GM23338 (cell line): Measurements from ENCODE around the gene TSNAX. TPM values are rescaled to one million over a fixed set of nuclear protein-coding genes. Genes with fewer than 3 reads are reported as not detected.

Experiments used
- ATAC-seq: fragments of 200-7000 bp; cut with Tn5 transposase; 3 replicates; pipeline ENCODE4 v1.9.1; 2020
- DNase-seq: peaks from one replicate; pipeline ENCODE4 v3.0.0-alpha.2; 2015; ENCODE audit warnings: low spot score
- H2AFZ ChIP-seq: fragments of 200-600 bp; sonication (generic); 2 replicates; pipeline ENCODE4 v1.8.0; 2016; ENCODE audit warnings: antibody characterized with exemption, mild to moderate bottlenecking, moderate library complexity
- H3F3A ChIP-seq: fragments of 200-600 bp; sonication (generic); replicated peaks from 2 replicates; pipeline ENCODE4 v1.8.0; 2017; ENCODE audit warnings: antibody characterized with exemption, mixed run types, low read depth
- H3K27ac ChIP-seq: fragments of 200-600 bp; sonication (generic); 2 replicates; pipeline ENCODE4 v1.6.1; 2016; ENCODE audit warnings: low read depth
- H3K27me3 ChIP-seq: fragments of 200-600 bp; sonication (generic); 2 replicates; pipeline ENCODE4 v1.8.0; 2016; ENCODE audit warnings: mild to moderate bottlenecking, mixed run types, moderate library complexity; ENCODE audit not compliant: insufficient read depth
- H3K36me3 ChIP-seq: fragments of 200-600 bp; sonication (generic); 2 replicates; pipeline ENCODE4 v1.8.0; 2016; ENCODE audit warnings: mild to moderate bottlenecking; ENCODE audit not compliant: insufficient read depth
- H3K4me1 ChIP-seq: fragments of 200-600 bp; sonication (generic); 2 replicates; pipeline ENCODE4 v1.8.0; 2016; ENCODE audit warnings: mild to moderate bottlenecking, moderate library complexity; ENCODE audit not compliant: insufficient read depth
- H3K4me2 ChIP-seq: fragments of 200-600 bp; sonication (generic); 2 replicates; pipeline ENCODE4 v1.7.1; 2017; ENCODE audit warnings: mixed run types
- H3K4me3 ChIP-seq: fragments of 200-600 bp; sonication (generic); 2 replicates; pipeline ENCODE4 v1.6.1; 2016; ENCODE audit warnings: mixed run types
- H3K79me2 ChIP-seq: fragments of 200-600 bp; sonication (generic); replicated peaks from 2 replicates; pipeline ENCODE4 v1.8.0; 2017; ENCODE audit warnings: mild to moderate bottlenecking; ENCODE audit not compliant: insufficient read depth
- H3K9me2 ChIP-seq: fragments of 200-600 bp; sonication (generic); 2 replicates; pipeline ENCODE4 v1.8.0; 2017; ENCODE audit not compliant: insufficient read depth
- H4K20me1 ChIP-seq: fragments of 200-600 bp; sonication (generic); replicated peaks from 2 replicates; pipeline ENCODE4 v1.8.0; 2017; ENCODE audit warnings: mild to moderate bottlenecking; ENCODE audit not compliant: insufficient read depth
- H3K27ac Mint-ChIP-seq: 2 replicates; pipeline ENCODE4 v1.8.0; 2020; ENCODE audit warnings: inconsistent platforms, mild to moderate bottlenecking, moderate library complexity, mixed read lengths
- H3K27me3 Mint-ChIP-seq: 3 replicates; pipeline ENCODE4 v1.8.0; 2022; ENCODE audit warnings: low read depth, mild to moderate bottlenecking, moderate library complexity, mixed read lengths, inconsistent platforms; ENCODE audit not compliant: insufficient read depth, poor library complexity
- H3K36me3 Mint-ChIP-seq: 3 replicates; pipeline ENCODE4 v1.8.0; 2021; ENCODE audit warnings: low read depth, mild to moderate bottlenecking, inconsistent platforms, moderate library complexity, mixed read lengths
- H3K4me1 Mint-ChIP-seq: 3 replicates; pipeline ENCODE4 v1.8.0; 2020; ENCODE audit warnings: mild to moderate bottlenecking, inconsistent platforms, mixed read lengths
- H3K4me3 Mint-ChIP-seq: 3 replicates; pipeline ENCODE4 v1.8.0; 2021; ENCODE audit warnings: moderate library complexity, mild to moderate bottlenecking, inconsistent platforms, mixed read lengths
- H3K9me3 Mint-ChIP-seq: 3 replicates; pipeline ENCODE4 v1.8.0; 2020; ENCODE audit warnings: moderate library complexity, mild to moderate bottlenecking, inconsistent platforms, mixed read lengths
- CREB1 ChIP-seq: fragments of 250-450 bp; sonication (Bioruptor Pico); IDR thresholded peaks from 2 replicates; pipeline ENCODE4 v1.5.0; 2020; ENCODE audit warnings: low read depth, mild to moderate bottlenecking, moderate library complexity
- ETS1 ChIP-seq: IDR thresholded peaks from 2 replicates; pipeline ENCODE4 v1.6.1; 2016; ENCODE audit warnings: antibody characterized with exemption
- EZH2 ChIP-seq: fragments of 200-600 bp; sonication (generic); IDR thresholded peaks from one replicate; pipeline ENCODE4 v1.8.0; 2017; ENCODE audit warnings: antibody characterized with exemption, mild to moderate bottlenecking, low read depth; ENCODE audit not compliant: unreplicated experiment
- JUNB ChIP-seq: IDR thresholded peaks from one replicate; pipeline ENCODE4 v1.6.1; 2016; ENCODE audit warnings: antibody characterized with exemption; ENCODE audit not compliant: unreplicated experiment
- NANOG ChIP-seq: IDR thresholded peaks from 2 replicates; pipeline ENCODE4 v1.6.1; 2016; ENCODE audit warnings: antibody characterized with exemption, borderline replicate concordance
- POLR2AphosphoS5 ChIP-seq: IDR thresholded peaks from 2 replicates; pipeline ENCODE4 v1.6.1; 2016; ENCODE audit warnings: antibody characterized with exemption, low read depth
- REST ChIP-seq: IDR thresholded peaks from one replicate; pipeline ENCODE4 v1.6.1; 2018; ENCODE audit warnings: antibody characterized with exemption; ENCODE audit not compliant: unreplicated experiment
- ZNF114 ChIP-seq: fragments of 250-450 bp; sonication (Bioruptor Pico); IDR thresholded peaks from 2 replicates; pipeline ENCODE4 v1.5.0; 2020; ENCODE audit warnings: mild to moderate bottlenecking, moderate library complexity
- ZNF331 ChIP-seq: fragments of 250-450 bp; sonication (Bioruptor Pico); IDR thresholded peaks from 2 replicates; pipeline ENCODE4 v1.5.0; 2020; ENCODE audit warnings: low read depth, mild to moderate bottlenecking, moderate library complexity
- ZNF462 ChIP-seq: fragments of 250-450 bp; sonication (Bioruptor Pico); IDR thresholded peaks from 2 replicates; pipeline ENCODE4 v1.5.0; 2020; ENCODE audit warnings: mild to moderate bottlenecking, moderate library complexity
- polyA plus RNA-seq: library from polyadenylated mRNA; unstranded; fragments of >200 nt; fragmentation: Nextera tagmentation; extraction: Ambion mirVana; gene quantifications from 2 replicates; pipeline ENCODE4 v1.2.1, GENCODE V29; 2016
- total RNA-seq: library from RNA; depleted of rRNA; stranded (reverse); fragments of >200 nt; shearing (Covaris generic); gene quantifications from 2 replicates; pipeline ENCODE4 v1.2.3, GENCODE V29; 2014
- TF ChIP-seq, protein P1 (sequence below), 2 experiments: fragments of 200-600 bp in 1 of 2; sonication (generic) in 1 of 2; conservative IDR thresholded peaks; 2 replicates each; pipeline versions ENCODE4 v1.5.1 to v1.6.1; 2016 to 2017; ENCODE audit warnings: antibody characterized with exemption in 2 of 2, low read depth in 2 of 2, mild to moderate bottlenecking in 2 of 2, moderate library complexity in 1 of 2

The TSNAX gene
- total and polyA plus RNA-seq, 2 experiments from 2014 or later = 31.5 to 31.7 TPM

GRCh38 chr1:231600458-231600976, 72.0 kb downstream of the TSNAX start:
- no peaks in the 10 kb centered on the region for H3K36me3 ChIP-seq
- Mint-ChIP-seq H3K27me3 (peaks cover 3% of the 10 kb centered on the region), H3K4me1 (peaks cover 20% of the 10 kb centered on the region; the same call in 2 of the 3 replicates), H3K4me3 (no peak overlapping the region), H3K36me3 (no peaks in the 10 kb centered on the region), H3K9me3 (no peaks in the 10 kb centered on the region), H3K27ac (no peak overlapping the region)
- no peak overlapping the region for H3K27ac ChIP-seq
- H2AFZ ChIP-seq = 0 out of 2 replicates have a peak overlapping the region, but pooled peaks have one; percentile 10
- H3K4me3 ChIP-seq = no peak overlapping the region
- ATAC-seq (no peak), DNase-seq (no peak)
- no peaks in the 10 kb centered on the region for H3K27me3 ChIP-seq
- no peaks in the 10 kb centered on the region for H3F3A ChIP-seq
- no peak overlapping the region for H3K4me2 ChIP-seq
- H3K79me2 ChIP-seq = no peaks in the 10 kb centered on the region
- peaks cover 3% of the 10 kb centered on the region; the same call in 1 of the 2 replicates for H3K4me1 ChIP-seq
- no peaks in the 10 kb centered on the region for H3K9me2 ChIP-seq
- H4K20me1 ChIP-seq = no peaks in the 10 kb centered on the region
- no peak for TF ChIP-seq JUNB
- TF ChIP-seq ZNF114 (CRISPR knock-in tag) = no peak
- no peak for TF ChIP-seq REST
- TF ChIP-seq ZNF462 (CRISPR knock-in tag) = no peak
- TF ChIP-seq, protein P1, sequence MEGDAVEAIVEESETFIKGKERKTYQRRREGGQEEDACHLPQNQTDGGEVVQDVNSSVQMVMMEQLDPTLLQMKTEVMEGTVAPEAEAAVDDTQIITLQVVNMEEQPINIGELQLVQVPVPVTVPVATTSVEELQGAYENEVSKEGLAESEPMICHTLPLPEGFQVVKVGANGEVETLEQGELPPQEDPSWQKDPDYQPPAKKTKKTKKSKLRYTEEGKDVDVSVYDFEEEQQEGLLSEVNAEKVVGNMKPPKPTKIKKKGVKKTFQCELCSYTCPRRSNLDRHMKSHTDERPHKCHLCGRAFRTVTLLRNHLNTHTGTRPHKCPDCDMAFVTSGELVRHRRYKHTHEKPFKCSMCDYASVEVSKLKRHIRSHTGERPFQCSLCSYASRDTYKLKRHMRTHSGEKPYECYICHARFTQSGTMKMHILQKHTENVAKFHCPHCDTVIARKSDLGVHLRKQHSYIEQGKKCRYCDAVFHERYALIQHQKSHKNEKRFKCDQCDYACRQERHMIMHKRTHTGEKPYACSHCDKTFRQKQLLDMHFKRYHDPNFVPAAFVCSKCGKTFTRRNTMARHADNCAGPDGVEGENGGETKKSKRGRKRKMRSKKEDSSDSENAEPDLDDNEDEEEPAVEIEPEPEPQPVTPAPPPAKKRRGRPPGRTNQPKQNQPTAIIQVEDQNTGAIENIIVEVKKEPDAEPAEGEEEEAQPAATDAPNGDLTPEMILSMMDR (conservative IDR thresholded peaks at IDR 0.05; ENCODE audit: low read depth in 2 of 2) = no peak
- TF ChIP-seq NANOG = no peak
- TF ChIP-seq POLR2AphosphoS5 = no peak
- no peak for TF ChIP-seq ETS1
- no peak for TF ChIP-seq CREB1 (CRISPR knock-in tag)
- TF ChIP-seq ZNF331 = no peak
- TF ChIP-seq EZH2 = no peak
